B cell (primary cell): ENCODE results near the gene PGS1. TPM values are rescaled to one million over a fixed set of nuclear protein-coding genes. Genes with fewer than 3 reads are reported as not detected.

Source experiments
- ATAC-seq: fragments of 200-7000 bp; cut with Tn5 transposase; one replicate; pipeline ENCODE4 v1.10.0; 2021; ENCODE audit warnings: low read depth, mild to moderate bottlenecking, moderate number of reproducible peaks, moderate library complexity
- CTCF ChIA-PET: fragments of 350-600 bp; sonication (Branson Sonifier 250); formaldehyde crosslinking; loops from one replicate; lab custom pipeline; 2021; ENCODE audit warnings: antibody characterized with exemption, inconsistent platforms; lab: Charles Lee
- POLR2A ChIA-PET: fragments of 350-600 bp; sonication (Branson Sonifier 250); formaldehyde crosslinking; loops from one replicate; lab custom pipeline; 2021; ENCODE audit warnings: antibody characterized with exemption; lab: Charles Lee
- DNase-seq: peaks from one replicate; pipeline ENCODE4 v3.0.0; 2013
- H2AFZ ChIP-seq: 2 replicates; pipeline ENCODE4 v1.6.1; 2012; ENCODE audit warnings: mild to moderate bottlenecking, low read depth, low read length; ENCODE audit not compliant: insufficient read depth, poor library complexity, severe bottlenecking
- H3K27ac ChIP-seq, 2 donors: 1 replicate in 1 of 2; 2 replicates in 1 of 2; pipeline ENCODE4 v1.5.1; 2012 to 2013; ENCODE audit warnings: low read length in 2 of 2, mild to moderate bottlenecking in 2 of 2, moderate library complexity in 1 of 2
- H3K27me3 ChIP-seq, 4 experiments: fragments of 200-600 bp in 1 of 4; sonication (generic) in 1 of 4; replicated peaks in 1 of 4; 1 replicate in 2 of 4; 2 replicates in 2 of 4; pipeline versions ENCODE4 v1.6.1 to v1.7.0; 2013 to 2016; ENCODE audit warnings: low read length in 3 of 4, mild to moderate bottlenecking in 2 of 4, mixed read lengths in 1 of 4, moderate library complexity in 1 of 4; ENCODE audit not compliant: insufficient read depth in 4 of 4, control insufficient read depth in 3 of 4; ENCODE audit errors: control extremely low read depth in 1 of 4
- H3K36me3 ChIP-seq, 2 experiments: replicated peaks in 1 of 2; 1 replicate in 1 of 2; 2 replicates in 1 of 2; pipeline versions ENCODE4 v1.6.1 to v1.7.1; 2013; ENCODE audit warnings: low read length in 1 of 2; ENCODE audit not compliant: insufficient read depth in 2 of 2, control insufficient read depth in 1 of 2; ENCODE audit errors: control extremely low read depth in 1 of 2, extremely low read depth in 1 of 2
- H3K4me1 ChIP-seq, 2 donors: fragments of 200-600 bp in 1 of 2; sonication (generic) in 1 of 2; 1 replicate in 1 of 2; 2 replicates in 1 of 2; pipeline versions ENCODE4 v1.5.1 to v1.6.1; 2013 to 2017; ENCODE audit warnings: low read length in 2 of 2; ENCODE audit not compliant: control insufficient read depth in 2 of 2, insufficient read depth in 2 of 2
- H3K4me2 ChIP-seq: replicated peaks from 2 replicates; pipeline ENCODE3; 2012; ENCODE audit warnings: mild to moderate bottlenecking, low read depth, low read length; ENCODE audit not compliant: poor library complexity, severe bottlenecking
- H3K4me3 ChIP-seq, 5 experiments: fragments of 200-600 bp in 1 of 5; sonication (generic) in 1 of 5; 1 replicate in 3 of 5; 2 replicates in 2 of 5; pipeline versions ENCODE4 v1.5.1 to v1.7.0; 2011 to 2016; ENCODE audit warnings: low read length in 4 of 5, mild to moderate bottlenecking in 4 of 5, low read depth in 2 of 5, control low read depth in 1 of 5, moderate library complexity in 1 of 5; ENCODE audit not compliant: insufficient read depth in 1 of 5; ENCODE audit errors: control extremely low read depth in 1 of 5, extremely low read depth in 1 of 5
- H3K79me2 ChIP-seq: fragments of 200-600 bp; sonication (generic); one replicate; pipeline ENCODE4 v1.6.0; 2016; ENCODE audit warnings: low read length; ENCODE audit not compliant: control insufficient read depth, insufficient read depth
- H3K9ac ChIP-seq: fragments of 200-600 bp; sonication (generic); 2 replicates; pipeline ENCODE4 v1.6.1; 2017; ENCODE audit warnings: mild to moderate bottlenecking, low read length, moderate library complexity
- H3K9me3 ChIP-seq, 3 donors: one replicate each; pipeline versions ENCODE4 v1.6.1 to v1.7.1; 2013; ENCODE audit warnings: low read length in 2 of 3; ENCODE audit not compliant: control insufficient read depth in 2 of 3, insufficient read depth in 1 of 3; ENCODE audit errors: control extremely low read depth in 1 of 3
- H4K20me1 ChIP-seq: 2 replicates; pipeline ENCODE4 v1.6.0; 2012; ENCODE audit warnings: mild to moderate bottlenecking, low read length; ENCODE audit not compliant: insufficient read depth, control insufficient read depth, poor library complexity, severe bottlenecking
- H3K27ac Mint-ChIP-seq: one replicate; pipeline ENCODE4 v1.8.0; 2021; ENCODE audit warnings: mixed read lengths
- H3K27me3 Mint-ChIP-seq: one replicate; pipeline ENCODE4 v1.8.0; 2021; ENCODE audit warnings: mixed read lengths
- H3K4me1 Mint-ChIP-seq: one replicate; pipeline ENCODE4 v1.8.0; 2021; ENCODE audit warnings: mixed read lengths
- H3K4me3 Mint-ChIP-seq: one replicate; pipeline ENCODE4 v1.8.0; 2021; ENCODE audit warnings: mixed read lengths
- H3K9me3 Mint-ChIP-seq: one replicate; pipeline ENCODE4 v1.8.0; 2022; ENCODE audit warnings: mixed read lengths; ENCODE audit not compliant: insufficient read depth
- EZH2 ChIP-seq: IDR thresholded peaks from 2 replicates; pipeline ENCODE4 v1.6.1; 2012; ENCODE audit warnings: borderline replicate concordance, low read depth, mild to moderate bottlenecking, moderate library complexity, low read length; ENCODE audit not compliant: insufficient read depth, poor library complexity, severe bottlenecking
- WGBS: methylation state at CpG from one replicate; pipeline ENCODE4 v1.1.5; 2013; ENCODE audit warnings: missing lambda C conversion rate; ENCODE audit not compliant: insufficient coverage; 5-methylcytosine and 5-hydroxymethylcytosine counted together
- intact Hi-C: fragments of 100-400 bp; cut with micrococcal nuclease; formaldehyde crosslinking; loops from one replicate; pipeline ENCODE4 v1.10.0; 2022
- polyA plus RNA-seq: library from polyadenylated mRNA; depleted of rRNA; stranded (reverse); fragments of >200 nt; gene quantifications from 2 replicates; pipeline ENCODE4 v1.2.3, GENCODE V29; 2012
- total RNA-seq, 2 donors: library from RNA; stranded (reverse); fragments of 120-200 nt in 1 of 2; gene quantifications; 1 replicate in 1 of 2; 2 replicates in 1 of 2; pipeline versions ENCODE4 v1.2.3 to v1.2.4, GENCODE V29; 2013 to 2022
- TF ChIP-seq, protein P1 (sequence below): fragments of 200-600 bp; IDR thresholded peaks from one replicate; pipeline ENCODE4 v1.8.0; 2022; ENCODE audit warnings: antibody characterized with exemption, mild to moderate bottlenecking

PGS1 gene
- total and polyA plus RNA-seq, 2 donors (not counting 1 experiment from before 2014, with no cell fraction given), result 85.1 to 88.3 TPM

DNA sequence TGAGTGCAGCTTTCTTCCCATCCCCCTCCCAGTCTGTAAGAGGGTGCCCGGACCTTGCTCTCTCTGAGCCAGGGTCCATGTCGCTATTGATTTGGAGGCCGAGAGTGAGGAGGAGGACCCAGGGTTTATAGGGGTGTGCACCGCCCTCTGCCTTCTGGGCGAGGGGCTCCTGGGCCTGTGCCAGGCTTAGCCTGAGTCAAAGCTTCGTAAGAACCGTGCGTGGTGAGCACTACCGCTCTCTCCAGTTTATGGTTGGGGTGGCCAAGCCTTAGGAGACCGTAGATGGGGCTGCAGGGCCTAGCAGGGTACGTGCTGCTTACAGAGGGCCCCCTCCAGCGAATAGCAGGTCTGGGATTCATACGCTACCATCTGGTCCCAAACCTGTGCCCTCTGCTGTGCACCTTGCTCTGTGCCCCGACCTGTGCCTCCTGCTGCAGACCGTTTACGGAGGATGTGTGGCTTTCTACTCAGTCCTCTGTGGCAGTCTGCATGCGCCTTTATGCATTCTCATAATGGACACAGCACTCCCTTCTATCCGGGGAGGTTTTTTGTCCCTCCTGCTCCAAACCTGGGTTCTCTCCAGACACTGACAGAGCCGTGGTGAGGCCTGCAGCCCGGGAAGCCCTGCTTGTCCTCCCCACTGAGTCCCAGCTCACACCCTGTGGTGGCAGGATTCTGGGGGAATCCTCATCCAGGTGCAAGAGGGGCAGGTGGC is 54.7 kb downstream of the PGS1 start:
- Histone ChIP-seq H3K9ac (no peak overlapping the region), H2AFZ (no peak overlapping the region), H3K36me3 (peaks cover 0 to 4% of the 10 kb centered on the region in 2 experiments), H3K27me3 (peaks cover 0 to 6% (median 0%) of the 10 kb centered on the region in 4 experiments), H3K27ac (no peak overlapping the region), H3K79me2 (no peaks in the 10 kb centered on the region), H3K9me3 (peaks cover 0 to 6% (median 0%) of the 10 kb centered on the region in 3 donors), H3K4me3 (no peak overlapping the region), H3K4me2 (no peak overlapping the region), H3K4me1 (no peaks in the 10 kb centered on the region), H4K20me1 (no peaks in the 10 kb centered on the region)
- CTCF ChIA-PET, result interaction anchor here (0.5 to 1.3 kb wide), 2 partner anchors 11 to 245 kb away, joined by 3 to 4 read pairs; no protein-coding TSS in a partner anchor
- WGBS, result 80% methylated on average over 19 of the region's 20 CpGs
- Mint-ChIP-seq H3K9me3 (no peaks in the 10 kb centered on the region), H3K27me3 (peaks cover 3% of the 10 kb centered on the region), H3K27ac (no peak overlapping the region), H3K4me1 (peaks cover 2% of the 10 kb centered on the region), H3K4me3 (no peak overlapping the region)
- intact Hi-C loops, result no loop called here
- POLR2A ChIA-PET, result no interaction called here
- ATAC-seq (no peak), DNase-seq (no peak)
- no peak for TF ChIP-seq EZH2
- TF ChIP-seq, protein P1, sequence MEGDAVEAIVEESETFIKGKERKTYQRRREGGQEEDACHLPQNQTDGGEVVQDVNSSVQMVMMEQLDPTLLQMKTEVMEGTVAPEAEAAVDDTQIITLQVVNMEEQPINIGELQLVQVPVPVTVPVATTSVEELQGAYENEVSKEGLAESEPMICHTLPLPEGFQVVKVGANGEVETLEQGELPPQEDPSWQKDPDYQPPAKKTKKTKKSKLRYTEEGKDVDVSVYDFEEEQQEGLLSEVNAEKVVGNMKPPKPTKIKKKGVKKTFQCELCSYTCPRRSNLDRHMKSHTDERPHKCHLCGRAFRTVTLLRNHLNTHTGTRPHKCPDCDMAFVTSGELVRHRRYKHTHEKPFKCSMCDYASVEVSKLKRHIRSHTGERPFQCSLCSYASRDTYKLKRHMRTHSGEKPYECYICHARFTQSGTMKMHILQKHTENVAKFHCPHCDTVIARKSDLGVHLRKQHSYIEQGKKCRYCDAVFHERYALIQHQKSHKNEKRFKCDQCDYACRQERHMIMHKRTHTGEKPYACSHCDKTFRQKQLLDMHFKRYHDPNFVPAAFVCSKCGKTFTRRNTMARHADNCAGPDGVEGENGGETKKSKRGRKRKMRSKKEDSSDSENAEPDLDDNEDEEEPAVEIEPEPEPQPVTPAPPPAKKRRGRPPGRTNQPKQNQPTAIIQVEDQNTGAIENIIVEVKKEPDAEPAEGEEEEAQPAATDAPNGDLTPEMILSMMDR, result no peak

DNA sequence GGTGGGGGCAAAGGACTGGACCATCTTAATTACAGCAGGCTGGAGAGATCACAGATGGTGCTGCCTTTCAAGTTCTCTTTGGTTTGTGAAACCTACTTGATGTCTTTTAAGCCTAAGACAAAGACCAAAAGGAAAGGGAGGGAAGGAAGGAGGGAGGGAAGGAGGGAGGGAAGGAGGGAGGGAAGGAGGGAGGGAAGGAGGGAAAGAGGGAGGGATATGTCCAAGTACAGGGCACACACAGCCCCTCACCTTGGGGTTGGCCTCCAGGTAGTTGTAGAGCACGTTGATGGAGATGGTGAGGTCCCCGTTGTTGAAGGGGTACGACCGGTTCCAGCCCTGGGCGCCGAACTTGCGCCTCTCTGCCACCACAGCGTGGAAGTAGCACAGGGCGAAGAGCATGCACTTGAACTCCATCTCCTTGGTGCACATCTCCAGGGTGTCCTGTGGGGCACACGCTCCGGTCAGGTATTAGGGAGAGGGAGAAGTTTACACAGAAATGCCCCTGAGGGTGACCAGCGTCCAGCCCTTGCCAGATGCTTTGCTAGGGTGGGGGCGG is 55.4 kb downstream of the PGS1 start:
- Histone ChIP-seq H3K4me3 (no peak overlapping the region), H3K36me3 (peaks cover 0 to 2% of the 10 kb centered on the region in 2 experiments), H3K9ac (no peak overlapping the region), H2AFZ (no peak overlapping the region), H3K27ac (no peak overlapping the region), H3K27me3 (peaks cover 0 to 6% (median 0%) of the 10 kb centered on the region in 4 experiments), H4K20me1 (no peaks in the 10 kb centered on the region), H3K9me3 (peaks cover 0 to 8% (median 0%) of the 10 kb centered on the region in 3 donors), H3K4me2 (no peak overlapping the region), H3K79me2 (no peaks in the 10 kb centered on the region), H3K4me1 (no peaks in the 10 kb centered on the region)
- ATAC-seq (no peak), DNase-seq (no peak)
- POLR2A ChIA-PET, result no interaction called here
- 91% methylated on average over 13 of the region's 13 CpGs for WGBS
- intact Hi-C loops, result no loop called here
- CTCF ChIA-PET, result no interaction called here
- Mint-ChIP-seq H3K27ac (no peak overlapping the region), H3K4me3 (no peak overlapping the region), H3K27me3 (peaks cover 3% of the 10 kb centered on the region), H3K4me1 (peaks cover 2% of the 10 kb centered on the region), H3K9me3 (no peaks in the 10 kb centered on the region)
- TF ChIP-seq EZH2, result no peak
- TF ChIP-seq, protein P1, result no peak
